ENCODE data around the gene ERICH3. TPM values are rescaled to one million over a fixed set of nuclear protein-coding genes. Genes with fewer than 3 reads are reported as not detected.

Gene ERICH3
- total and polyA plus RNA-seq, 2 experiments from 2014 or later: 0.47 TPM; not detected in 1

GRCh38 chr1:74713849-74714248 lies 40.3 kb upstream of the ERICH3 start:
- H2AFZ ChIP-seq: no peak overlapping the region
- 50% methylated on average over 3 of the region's 3 CpGs for WGBS (ENCODE audit: low lambda C conversion rate, missing lambda C conversion rate)
- no peaks in the 10 kb centered on the region for H3K36me3 ChIP-seq (replicated peaks; ENCODE audit: insufficient read depth, low read depth)
- no peaks in the 10 kb centered on the region for H3K79me2 ChIP-seq
- H3K4me1 ChIP-seq (ENCODE audit: insufficient read depth): peaks cover 25% of the 10 kb centered on the region
- H3K9me2 ChIP-seq (replicated peaks; ENCODE audit: insufficient read depth): no peaks in the 10 kb centered on the region
- H3K27me3 ChIP-seq: no peaks in the 10 kb centered on the region
- H4K20me1 ChIP-seq (ENCODE audit: insufficient read depth, poor library complexity, severe bottlenecking): no peaks in the 10 kb centered on the region
- no peak for DNase-seq (ENCODE audit: low spot score)
- TF ChIP-seq EZH2phosphoT487 (IDR thresholded peaks at IDR 0.05; ENCODE audit: low read depth, severe bottlenecking, unreplicated experiment) (no peak), CTCF (IDR thresholded peaks at IDR 0.05; ENCODE audit: poor library complexity) (no peak), EZH2 (IDR thresholded peaks at IDR 0.05; ENCODE audit: borderline replicate concordance) (no peak)
- peak overlapping the region; percentile 50 for H3K27ac ChIP-seq
- H3K9me3 ChIP-seq (ENCODE audit: low read depth): no peaks in the 10 kb centered on the region
- H3K4me3 ChIP-seq: no peak overlapping the region
- peak overlapping the region; percentile 49 for H3K4me2 ChIP-seq

- Histone ChIP-seq H4K20me1 (ENCODE audit: insufficient read depth, poor library complexity, severe bottlenecking) (no peaks in the 10 kb centered on the region), H3K9me2 (replicated peaks; ENCODE audit: insufficient read depth) (no peaks in the 10 kb centered on the region), H3K4me1 (ENCODE audit: insufficient read depth) (peaks cover 25% of the 10 kb centered on the region), H3K27ac (peak overlapping the region; percentile 50), H3K79me2 (no peaks in the 10 kb centered on the region), H3K4me3 (no peak overlapping the region), H3K9me3 (ENCODE audit: low read depth) (no peaks in the 10 kb centered on the region), H3K4me2 (peak overlapping the region; percentile 49), H3K36me3 (replicated peaks; ENCODE audit: insufficient read depth, low read depth) (no peaks in the 10 kb centered on the region), H3K27me3 (no peaks in the 10 kb centered on the region), H2AFZ (no peak overlapping the region)
- 21% methylated on average over 1 of the region's 1 CpG for whole genome bisulfite sequencing (ENCODE audit: low lambda C conversion rate, missing lambda C conversion rate)
- TF ChIP-seq CTCF (IDR thresholded peaks at IDR 0.05; ENCODE audit: poor library complexity) (no peak), EZH2 (IDR thresholded peaks at IDR 0.05; ENCODE audit: borderline replicate concordance) (no peak), EZH2phosphoT487 (IDR thresholded peaks at IDR 0.05; ENCODE audit: low read depth, severe bottlenecking, unreplicated experiment) (no peak)
- DNase-seq (ENCODE audit: low spot score): no peak
Observed at GRCh38 chr1:74712881-74713280, 39.3 kb upstream of the ERICH3 start.

GRCh38 chr1:74703386-74704182 lies 30.0 kb upstream of the ERICH3 start:
- H3K79me2 ChIP-seq: no peaks in the 10 kb centered on the region
- H2AFZ ChIP-seq: no peak overlapping the region
- H3K9me3 ChIP-seq (ENCODE audit: low read depth): no peaks in the 10 kb centered on the region
- TF ChIP-seq EZH2 (IDR thresholded peaks at IDR 0.05; ENCODE audit: borderline replicate concordance) (no peak), CTCF (IDR thresholded peaks at IDR 0.05; ENCODE audit: poor library complexity) (no peak), EZH2phosphoT487 (IDR thresholded peaks at IDR 0.05; ENCODE audit: low read depth, severe bottlenecking, unreplicated experiment) (no peak)
- H4K20me1 ChIP-seq (ENCODE audit: insufficient read depth, poor library complexity, severe bottlenecking): no peaks in the 10 kb centered on the region
- H3K9me2 ChIP-seq (replicated peaks; ENCODE audit: insufficient read depth): no peaks in the 10 kb centered on the region
- no peaks in the 10 kb centered on the region for H3K27me3 ChIP-seq
- DNase-seq (ENCODE audit: low spot score): no peak
- no peak overlapping the region for H3K27ac ChIP-seq
- no peaks in the 10 kb centered on the region for H3K4me1 ChIP-seq (ENCODE audit: insufficient read depth)
- WGBS (ENCODE audit: low lambda C conversion rate, missing lambda C conversion rate): 89% methylated on average over 6 of the region's 6 CpGs
- no peak overlapping the region for H3K4me3 ChIP-seq
- no peaks in the 10 kb centered on the region for H3K36me3 ChIP-seq (replicated peaks; ENCODE audit: insufficient read depth, low read depth)
- H3K4me2 ChIP-seq: no peak overlapping the region
